Measurements from ENCODE around the gene MANBA.
"Not testable (repeated sequence)": the region's sequence is repeated elsewhere in the genome, so short reads cannot be mapped to it uniquely, and the experiment has no call there.

MANBA gene

DNA sequence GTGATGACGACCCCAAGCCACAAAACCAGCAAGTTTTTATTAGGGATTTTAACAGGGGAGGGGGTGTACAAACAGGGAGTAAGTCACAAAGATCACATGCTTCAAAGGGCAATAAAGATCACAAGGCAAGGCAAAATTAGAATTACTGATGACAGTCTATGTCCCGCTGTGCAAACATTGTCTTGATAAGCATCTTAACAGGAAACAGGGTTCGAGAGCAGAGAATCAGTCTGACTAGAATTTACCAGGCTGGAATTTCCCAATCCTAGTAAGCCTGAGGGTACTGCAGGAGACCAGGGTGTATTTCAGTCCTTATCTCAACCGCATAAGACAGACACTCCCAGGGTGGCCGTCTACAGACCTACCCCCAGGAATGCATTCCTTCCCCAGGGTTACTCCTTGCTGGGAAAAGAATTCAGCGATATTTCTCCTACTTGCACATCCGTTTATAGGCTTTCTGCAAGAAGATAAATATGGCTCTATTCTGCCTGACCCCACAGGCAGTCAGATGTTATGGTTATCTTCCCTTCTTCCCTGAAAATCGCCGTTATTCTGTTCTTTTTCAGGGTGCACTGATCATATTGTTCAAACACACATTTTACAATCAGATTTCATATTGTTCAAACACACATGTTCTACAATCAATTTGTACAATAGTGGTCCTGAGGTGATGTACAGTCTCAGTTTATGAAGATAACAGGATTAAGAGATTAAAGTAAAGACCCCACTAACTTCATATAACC, 41.8 kb downstream of the MANBA start:
- not testable (repeated sequence) for DNase-seq

DNA sequence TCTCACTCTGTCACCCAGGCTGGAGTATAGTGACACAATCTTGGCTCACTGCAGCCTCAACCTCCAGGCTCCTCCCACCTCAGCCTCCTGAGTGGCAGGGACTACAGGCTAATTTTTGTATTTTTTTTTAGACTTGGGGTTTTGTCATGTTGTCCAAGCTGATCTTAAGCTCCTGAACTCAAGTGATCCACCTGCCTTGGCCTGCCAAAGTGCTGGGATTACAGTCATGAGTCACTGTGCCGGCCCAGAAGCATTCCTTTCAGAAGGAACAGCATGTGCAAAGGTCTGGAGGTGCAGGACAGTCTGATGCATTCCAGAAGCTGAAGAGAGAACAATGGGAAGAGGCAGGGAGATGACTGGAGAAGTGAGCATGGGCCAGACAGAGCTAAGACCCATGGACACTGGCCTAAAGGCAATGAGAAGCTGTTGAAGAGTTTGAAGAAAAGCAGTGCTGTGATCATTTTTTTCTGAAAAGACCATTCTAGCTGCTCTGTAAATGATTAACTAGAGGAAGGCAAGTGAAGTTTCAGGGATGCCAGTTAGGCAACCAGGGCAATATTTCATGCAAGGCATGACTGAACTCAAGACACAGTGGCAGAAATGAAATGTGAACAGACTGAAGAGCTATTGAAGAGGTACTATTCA, 43.2 kb downstream of the MANBA start:
- DNase-seq: no peak

DNA sequence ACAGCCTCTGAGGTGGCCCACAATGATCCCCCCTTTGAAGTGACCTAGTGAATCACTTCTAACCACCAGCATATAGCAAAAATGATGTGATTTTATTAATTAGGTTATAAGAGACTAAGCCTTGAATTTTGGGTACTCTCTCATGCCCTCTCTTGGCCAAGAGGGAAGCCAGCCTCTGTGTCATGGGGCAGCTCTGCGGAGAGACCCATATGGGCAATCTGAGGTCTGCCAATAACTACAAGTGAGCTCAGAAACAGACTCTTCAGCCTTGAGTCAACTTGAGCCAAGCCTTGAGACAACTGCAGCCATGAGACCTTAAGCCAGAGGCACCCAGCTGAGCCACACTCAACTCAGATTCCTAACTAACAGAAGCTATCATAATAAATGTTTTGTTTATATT, 45.7 kb downstream of the MANBA start:
- DNase-seq: no peak

DNA sequence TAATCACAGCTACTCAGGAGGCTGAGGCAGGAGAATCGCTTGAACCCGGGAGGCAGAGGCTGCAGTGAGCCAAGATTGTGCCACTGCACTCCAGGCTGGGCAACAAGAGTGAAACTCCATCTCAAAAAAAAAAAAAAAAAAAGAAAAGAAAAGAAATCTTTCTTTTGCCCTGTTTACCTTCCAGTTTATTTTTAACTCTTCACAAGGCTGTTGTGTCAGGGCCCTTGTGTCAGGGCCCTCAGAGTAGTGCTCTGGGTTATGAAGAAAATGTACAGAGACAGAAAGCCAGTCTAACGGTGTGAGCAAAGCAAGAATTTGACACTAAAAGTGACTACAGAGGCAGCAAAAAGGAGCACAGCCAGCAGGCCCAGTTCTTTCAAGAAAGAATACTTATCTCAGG, 47.0 kb downstream of the MANBA start:
- not testable (repeated sequence) for DNase-seq

DNA sequence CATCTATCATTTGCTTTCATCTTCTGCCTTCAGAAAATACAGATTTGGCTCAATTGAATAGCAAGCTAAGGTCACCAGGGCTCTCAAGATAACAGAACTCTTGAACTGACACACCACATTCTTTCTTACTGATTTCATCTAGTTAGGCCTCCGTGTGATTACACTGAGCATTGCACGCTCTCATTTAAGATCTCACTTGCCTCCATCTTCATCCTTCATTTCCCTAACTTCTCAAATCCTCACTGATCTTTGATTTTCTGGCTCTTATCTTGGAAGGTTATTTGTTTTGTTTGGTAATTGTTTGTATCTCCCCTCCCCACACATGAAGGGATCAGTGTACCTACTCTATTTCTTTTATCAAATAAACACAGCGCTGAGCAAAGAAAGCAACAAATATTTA, 47.7 kb downstream of the MANBA start:
- no peak for DNase-seq

DNA sequence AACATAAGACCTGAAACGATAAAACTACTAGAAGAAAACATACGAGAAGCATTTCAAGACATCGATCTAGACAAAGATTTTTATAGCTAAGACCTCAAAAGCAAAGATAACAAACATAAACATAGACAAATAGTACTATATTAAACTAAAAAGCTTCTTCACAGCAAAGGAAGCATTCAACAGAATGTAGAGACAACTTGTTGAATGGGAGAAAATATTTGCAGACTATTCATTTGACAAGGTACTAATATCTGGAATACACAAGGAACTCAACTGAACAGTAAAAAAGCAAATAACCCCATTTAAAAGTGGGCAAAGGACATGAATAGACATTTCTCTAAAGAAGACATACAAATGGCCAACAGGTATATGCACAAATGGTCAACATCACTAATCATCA, 49.8 kb downstream of the MANBA start:
- no peak for DNase-seq

DNA sequence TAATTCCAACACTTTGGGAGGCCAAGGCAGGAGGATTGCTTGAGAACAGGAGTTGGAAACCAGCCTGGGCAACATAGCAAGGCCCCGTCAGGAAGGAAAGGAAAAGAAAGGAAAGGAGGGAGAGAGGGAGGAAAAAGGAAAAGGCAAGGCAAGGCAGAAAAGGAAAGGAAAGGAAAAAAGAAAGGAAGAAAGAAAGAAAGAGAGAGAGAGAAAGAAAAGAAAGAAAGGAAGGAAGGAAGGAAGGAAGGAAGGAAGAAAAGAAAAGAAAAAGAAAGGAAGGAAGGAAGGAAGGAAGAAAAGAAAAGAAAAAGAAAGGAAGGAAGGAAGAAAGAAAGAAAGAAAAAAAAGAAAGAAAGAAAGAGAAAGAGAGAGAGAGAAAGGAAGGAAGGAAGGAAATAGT, 51.7 kb downstream of the MANBA start:
- DNase-seq: not testable (repeated sequence)

DNA sequence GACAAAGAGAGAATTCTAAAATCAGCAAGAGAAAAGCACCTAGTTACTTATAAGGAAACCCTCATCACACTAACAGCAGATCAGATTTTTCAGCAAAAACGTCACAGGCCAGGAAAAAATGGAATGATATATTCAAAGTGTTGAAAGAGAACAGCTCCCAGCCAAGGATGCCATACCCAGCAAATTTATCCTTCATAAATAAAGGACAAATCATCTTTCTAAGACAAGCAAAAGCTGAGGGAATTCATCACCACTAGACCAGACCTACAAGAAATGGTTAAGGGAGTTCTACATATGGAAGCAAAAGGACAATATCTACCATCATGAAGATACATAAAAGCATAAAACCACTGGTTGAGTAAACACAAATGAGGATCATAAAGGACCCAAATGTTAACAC, 53.6 kb downstream of the MANBA start:
- DNase-seq: no peak

DNA sequence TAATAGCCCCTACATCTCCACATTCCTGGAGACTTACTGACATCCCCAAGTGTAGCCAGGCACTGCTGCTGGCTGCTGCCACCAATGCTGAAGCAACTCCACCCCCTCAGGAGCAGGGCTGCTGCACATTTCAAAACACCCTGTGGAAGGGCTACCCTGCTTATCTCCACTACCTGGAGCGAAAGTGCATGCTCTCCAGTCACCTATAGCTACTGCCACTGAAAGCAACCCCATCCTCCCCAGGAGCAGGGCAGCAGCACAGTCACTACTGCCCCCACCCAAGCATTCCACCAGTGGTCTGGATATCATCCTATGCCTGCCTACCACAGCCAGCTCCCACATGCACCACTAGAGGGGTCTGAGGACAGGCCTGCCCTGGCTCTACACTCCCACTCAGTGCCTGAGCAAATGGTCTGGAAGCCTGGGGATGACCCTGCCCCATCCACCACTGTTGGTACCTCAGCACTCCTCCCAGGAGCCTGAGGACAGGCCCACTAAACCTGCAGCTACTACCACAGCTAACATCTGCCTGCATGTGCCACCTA, 55.3 kb downstream of the MANBA start:
- DNase-seq: no peak

DNA sequence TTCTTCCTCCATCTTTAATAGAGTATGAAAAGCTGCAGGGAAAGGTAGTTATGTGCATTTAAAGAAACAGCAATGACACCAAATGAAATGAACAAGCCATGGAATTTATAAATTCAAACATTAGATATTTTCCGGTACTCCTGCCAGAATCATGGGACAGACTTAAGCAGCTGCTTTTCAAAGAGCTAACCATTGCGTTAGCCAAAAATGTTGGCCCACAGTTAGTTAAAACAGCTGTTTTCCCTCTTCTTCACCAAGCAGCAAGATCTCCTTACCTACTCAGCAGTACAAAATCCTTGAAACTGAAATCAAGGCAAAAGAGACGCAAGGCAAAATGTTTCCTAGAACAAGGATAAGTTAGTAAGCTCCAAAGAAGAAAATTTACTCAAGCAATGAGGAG, 64.0 kb downstream of the MANBA start:
- no peak for DNase-seq

DNA sequence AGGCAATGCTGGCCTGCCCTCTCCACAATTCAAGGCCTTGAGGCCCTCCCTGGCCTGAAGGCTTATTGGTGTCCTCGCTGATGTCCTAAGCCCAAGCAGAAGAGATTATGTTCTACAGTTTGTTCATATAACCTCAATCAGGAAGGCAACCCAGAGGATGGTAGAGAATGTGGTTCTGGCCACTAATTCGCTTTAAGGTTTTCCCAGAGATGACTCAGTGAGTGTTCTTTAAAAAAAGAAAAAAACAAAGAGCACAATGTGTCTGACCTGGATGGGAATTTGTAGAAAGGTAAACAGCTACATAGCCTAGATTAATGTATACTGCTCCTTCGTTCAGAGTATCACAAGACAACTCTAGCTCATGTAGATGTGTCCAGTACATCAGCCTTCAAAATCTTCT, 66.0 kb downstream of the MANBA start:
- no peak for DNase-seq

DNA sequence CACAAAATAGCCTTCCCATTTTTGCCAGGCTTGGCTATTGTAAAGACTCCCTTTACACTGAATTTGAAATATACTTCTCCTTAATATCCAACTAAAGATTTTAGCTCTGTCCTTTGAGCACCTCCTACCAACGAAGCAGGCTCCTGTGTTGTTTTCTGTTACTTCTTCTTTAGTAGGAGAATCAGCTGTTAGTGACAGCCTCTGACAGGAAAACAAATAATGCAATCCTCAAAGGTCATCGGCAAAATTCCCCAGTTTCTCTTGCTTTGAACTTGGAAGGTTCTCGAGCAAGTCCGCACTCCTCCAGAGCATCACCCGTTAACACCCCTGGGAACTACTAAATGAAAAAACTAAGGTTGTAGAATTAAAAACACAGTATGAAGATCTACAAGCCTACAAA, 66.9 kb downstream of the MANBA start:
- no peak for DNase-seq

DNA sequence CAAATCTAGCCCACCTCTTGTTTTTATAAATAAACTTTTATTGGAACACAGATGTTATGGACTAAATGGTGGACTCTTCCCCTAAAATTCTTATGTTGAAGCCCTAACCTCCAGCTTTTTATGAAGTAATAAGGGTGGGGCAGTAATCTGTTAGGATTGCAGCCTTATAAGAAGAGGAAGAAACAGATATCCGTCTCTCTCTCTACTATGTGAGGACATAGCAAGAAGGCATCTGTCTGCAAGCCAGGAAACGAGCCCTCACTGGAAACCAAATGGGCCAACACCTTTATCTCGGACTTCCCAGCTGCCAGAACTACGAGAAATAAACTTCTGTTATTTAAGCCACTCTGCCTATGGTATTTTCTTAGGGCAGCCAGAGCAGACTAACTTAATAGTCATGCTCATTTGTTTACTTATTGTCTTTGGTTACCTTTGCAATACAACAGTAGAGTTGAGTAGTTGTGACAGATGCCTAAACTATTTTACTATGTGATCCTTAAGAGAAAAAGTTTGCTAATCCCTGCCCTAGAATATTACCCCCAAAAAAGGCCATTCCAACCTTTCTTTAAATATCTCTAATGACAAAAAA, 67.4 kb downstream of the MANBA start:
- no peak for DNase-seq

DNA sequence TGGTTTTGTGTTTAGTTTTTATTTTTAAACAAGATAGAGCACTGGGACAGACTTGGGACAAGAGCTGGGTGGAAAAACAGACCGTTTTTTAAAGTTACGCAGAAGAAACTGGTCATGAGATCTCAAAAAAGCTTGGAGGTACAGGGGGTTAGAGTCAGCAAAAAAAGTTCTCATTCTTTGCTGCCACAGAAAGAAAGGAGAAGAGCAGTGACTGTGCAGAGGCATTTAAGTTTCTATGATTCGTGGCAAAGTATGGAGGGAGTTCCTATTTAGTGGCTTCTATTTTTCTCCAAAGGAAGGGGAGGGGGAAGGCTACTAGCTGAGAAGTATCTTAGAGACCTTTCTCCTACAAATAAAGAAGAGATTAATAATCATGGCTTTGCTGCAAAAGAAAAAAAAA, 68.3 kb downstream of the MANBA start:
- DNase-seq: no peak

DNA sequence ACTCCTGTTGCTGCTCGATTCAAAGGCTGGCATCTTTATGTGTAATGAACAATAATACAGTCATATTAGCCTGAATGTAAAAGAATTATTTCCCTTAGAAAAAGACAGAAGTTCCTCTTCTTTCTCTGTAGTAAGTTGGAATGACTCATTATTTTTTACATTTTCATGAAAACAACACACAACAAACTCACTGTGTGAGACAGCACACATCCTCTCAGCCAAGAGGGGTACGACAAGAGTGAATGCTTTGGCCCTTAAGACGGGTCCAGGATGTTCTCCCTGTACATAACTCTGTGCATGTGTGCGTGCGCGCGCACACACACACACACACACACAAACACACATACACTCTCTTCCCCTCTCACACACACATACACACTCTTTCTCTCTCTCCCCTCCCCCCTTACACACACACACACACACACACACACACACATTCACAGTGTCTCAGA, 72.8 kb downstream of the MANBA start:
- no peak for DNase-seq

DNA sequence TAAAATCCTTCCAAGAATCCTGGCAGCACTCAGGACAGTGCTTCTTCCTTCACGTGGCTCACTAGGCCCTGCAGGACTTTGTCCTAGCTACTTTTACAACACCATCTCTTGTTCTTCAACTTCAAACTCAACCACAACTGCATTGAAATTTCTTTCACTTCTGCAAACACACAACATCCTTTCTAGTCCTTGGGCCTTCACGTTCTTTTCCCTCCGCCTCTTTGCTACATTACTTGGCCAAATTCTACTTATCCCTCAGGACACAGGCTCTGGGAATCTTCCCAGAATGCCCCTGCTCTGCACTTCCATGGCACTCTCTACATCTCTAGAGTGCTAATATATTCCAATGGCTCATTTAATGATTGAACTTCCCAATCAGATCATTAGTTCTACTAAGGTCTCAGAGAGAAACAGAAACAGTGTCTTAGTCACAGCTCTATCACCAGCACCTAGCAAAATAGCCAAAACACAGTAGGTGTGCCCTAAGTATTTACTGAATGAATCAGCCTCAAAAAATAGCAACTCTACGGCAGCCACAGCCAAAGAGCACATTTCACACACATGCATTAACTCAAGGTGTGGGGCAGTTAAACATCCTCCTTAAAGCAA, 73.3 kb downstream of the MANBA start:
- DNase-seq: no peak

DNA sequence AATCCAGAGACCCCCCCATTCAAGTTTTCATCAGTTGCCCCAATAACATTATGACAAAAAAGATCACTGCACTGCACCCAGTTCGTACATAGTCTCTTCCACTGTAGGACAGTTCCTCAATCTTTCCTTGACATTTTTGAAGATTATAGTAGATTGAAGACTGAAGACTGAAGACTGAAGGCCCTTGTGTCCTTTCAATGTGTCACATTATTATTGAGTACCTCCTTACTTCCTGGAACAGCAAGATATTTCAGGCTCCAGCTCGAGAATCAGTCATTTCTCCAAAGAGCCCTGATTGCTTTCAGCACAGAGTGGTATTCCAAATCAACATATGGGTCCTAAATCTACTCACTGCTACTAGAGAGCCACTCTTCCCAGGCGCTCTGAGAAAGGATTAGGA, 75.0 kb downstream of the MANBA start:
- no peak for DNase-seq

DNA sequence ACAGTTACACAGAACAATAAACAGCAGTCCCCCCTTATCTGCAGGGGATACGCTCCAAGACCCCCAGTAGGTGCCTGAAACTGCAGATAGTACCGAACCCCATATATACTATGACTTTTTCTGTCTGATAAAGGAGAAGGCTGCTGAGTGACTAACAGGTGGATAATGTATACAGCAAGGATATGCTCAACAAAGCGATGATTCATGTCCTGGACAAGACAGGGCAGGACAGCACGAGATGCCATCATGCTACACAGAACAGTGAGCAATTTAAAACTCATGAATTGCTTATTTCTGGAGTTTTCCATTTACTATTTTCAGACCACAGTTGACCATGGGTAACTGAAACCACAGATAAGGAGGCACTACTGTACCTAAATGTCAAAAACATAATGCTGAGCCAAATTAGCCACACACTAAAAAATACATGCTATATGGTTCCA, 76.1 kb downstream of the MANBA start:
- no peak for DNase-seq

DNA sequence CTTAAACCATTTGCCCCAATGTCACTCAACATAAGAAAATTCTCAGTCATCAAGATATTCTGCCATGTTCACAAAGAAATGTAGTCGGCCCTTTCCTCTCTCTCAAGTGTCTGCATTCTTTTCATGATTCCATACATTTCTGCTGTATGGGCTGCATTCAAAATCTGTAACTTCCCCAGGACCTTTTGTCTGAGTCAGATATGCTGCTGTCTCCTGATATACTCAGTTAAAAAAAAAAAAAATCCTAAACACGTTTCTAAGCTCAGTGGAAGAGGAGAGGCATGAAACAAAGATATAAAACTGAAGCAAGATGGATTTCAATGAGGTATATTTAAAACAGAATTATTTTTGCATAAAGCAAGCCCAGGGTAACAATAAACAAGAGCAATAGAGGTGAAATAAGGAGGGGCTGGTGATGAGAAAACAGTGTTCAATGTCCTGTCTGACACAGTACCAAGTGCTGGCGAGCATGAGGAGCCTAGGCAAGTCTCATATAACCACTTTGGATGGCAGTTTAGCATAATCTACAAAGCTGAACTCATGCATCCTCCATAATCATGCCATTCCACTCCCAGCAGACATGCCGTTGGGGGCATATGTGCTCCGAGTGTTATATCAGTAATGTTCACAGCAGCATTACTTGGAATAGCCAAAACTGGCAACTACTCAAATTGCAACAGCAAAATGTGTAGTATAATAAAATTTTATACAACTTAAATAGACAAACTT, 76.7 kb downstream of the MANBA start:
- DNase-seq: no peak

DNA sequence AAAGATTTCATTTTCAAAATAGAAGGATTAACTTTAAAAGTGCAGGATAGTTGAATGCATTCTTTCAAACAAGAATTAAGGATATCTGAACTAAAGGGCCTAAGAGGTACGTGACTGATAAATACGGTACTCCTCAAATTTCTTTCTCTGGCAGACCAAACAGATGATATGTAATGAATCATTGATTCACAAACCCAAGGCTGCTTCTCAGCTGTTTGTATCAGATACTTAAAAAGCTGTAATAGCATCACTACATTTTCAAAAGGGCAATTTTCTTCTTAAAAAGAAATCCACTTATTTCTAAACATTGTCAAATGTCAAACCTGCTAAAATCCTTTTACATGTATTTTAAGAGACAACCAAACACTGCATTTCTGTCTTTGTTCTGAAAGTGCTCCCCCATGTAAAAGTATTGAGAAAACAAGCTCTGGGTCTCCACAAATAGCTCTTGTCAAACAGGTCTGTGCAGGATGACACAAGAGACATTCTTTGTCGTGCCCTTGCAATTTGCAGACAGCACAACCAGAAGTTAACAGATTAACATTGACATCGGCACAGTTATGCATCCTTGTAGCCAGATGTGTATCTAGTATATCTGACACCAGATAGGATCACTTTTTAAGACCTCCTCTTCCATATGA, 82.0 kb downstream of the MANBA start:
- DNase-seq: no peak

DNA sequence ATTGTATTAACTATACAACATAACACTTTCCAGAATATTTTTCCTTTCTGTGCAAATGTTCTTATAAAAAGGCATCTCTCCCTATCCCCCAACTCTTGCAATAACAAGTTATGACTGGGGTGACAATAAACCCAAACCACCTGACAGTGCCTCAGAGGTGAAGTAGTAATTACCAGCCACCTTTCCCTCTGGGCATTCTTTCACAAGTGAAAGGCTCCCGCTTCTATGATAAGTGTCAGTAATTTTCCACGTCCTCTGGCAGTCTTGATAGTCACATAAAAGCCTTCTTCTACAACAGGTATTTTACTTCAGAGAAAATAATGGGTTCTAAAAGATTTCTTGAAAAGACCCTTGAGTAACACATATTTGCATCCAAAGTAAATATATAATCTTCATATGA, 82.7 kb downstream of the MANBA start:
- no peak for DNase-seq

DNA sequence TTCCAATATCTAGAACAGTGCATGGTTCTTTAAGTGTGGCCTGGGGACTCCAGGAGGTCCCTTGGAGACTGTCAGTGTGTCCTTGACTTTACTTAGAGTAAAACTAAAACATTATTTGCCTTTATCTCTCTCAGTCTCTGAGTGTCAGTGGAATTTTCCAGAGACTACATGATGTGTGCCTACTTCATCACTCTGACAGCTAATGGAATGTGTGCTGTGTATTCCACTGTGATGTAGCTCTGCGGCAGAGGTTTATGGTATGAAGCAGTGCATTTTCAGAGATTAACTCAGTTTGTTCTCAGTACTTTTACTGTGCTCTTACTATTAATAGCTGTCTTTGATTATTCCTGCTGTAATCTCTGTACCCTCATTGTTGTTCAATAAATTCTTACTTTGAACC, 85.6 kb downstream of the MANBA start:
- no peak for DNase-seq

All from NCI-H1436 treated with DMSO at 0.1 percent for 48 hours (cell line).